Endothelial cell of umbilical vein (primary cell): ENCODE data around the gene SNX24. TPM values are rescaled to one million over a fixed set of nuclear protein-coding genes. Genes with fewer than 3 reads are reported as not detected.

ENCODE experiments used
- BruUV-seq: library from RNA; stranded (reverse); fragments of 400-500 nt; replicated peaks from 2 replicates; lab custom pipeline; 2021; lab: Mats Ljungman, UMichigan
- CTCF ChIA-PET: fragments of 300-600, 350-600 bp; sonication (Branson Sonifier 250); formaldehyde crosslinking; loops from one replicate; lab custom pipeline; 2021; ENCODE audit warnings: antibody characterized with exemption, inconsistent platforms; lab: Charles Lee
- POLR2A ChIA-PET: fragments of 300-600, 350-600 bp; sonication (Branson Sonifier 250); formaldehyde crosslinking; loops from one replicate; lab custom pipeline; 2021; ENCODE audit warnings: antibody characterized with exemption, inconsistent platforms; lab: Charles Lee
- DNase-seq: peaks from one replicate; pipeline ENCODE4 v3.0.0-alpha.2; 2011; ENCODE audit warnings: low read depth, low spot score
- FAIRE-seq: peaks from 2 replicates; lab custom pipeline; 2011; peaks lifted over from hg19 to GRCh38; lab: Jason Lieb, UNC
- H2AFZ ChIP-seq: 2 replicates; pipeline ENCODE4 v1.6.0; 2012; ENCODE audit warnings: low read depth, low read length, control low read depth, inconsistent platforms
- H3K27ac ChIP-seq: 2 replicates; pipeline ENCODE4 v1.5.1; 2011; ENCODE audit warnings: low read depth, mild to moderate bottlenecking, control low read depth, low read length, moderate library complexity; ENCODE audit not compliant: insufficient read depth
- H3K27me3 ChIP-seq, 2 experiments: 2 replicates each; pipeline versions ENCODE4 v1.6.0 to v1.6.1; 2011; ENCODE audit warnings: low read length in 2 of 2, mixed read lengths in 1 of 2; ENCODE audit not compliant: control insufficient read depth in 2 of 2, insufficient read depth in 2 of 2
- H3K36me3 ChIP-seq, 2 experiments: 2 replicates in 1 of 2; 3 replicates in 1 of 2; pipeline ENCODE4 v1.5.1; 2011; ENCODE audit warnings: low read length in 2 of 2, mild to moderate bottlenecking in 1 of 2, moderate library complexity in 1 of 2; ENCODE audit not compliant: control insufficient read depth in 2 of 2, insufficient read depth in 2 of 2; ENCODE audit errors: extremely low read depth in 1 of 2
- H3K4me1 ChIP-seq: 3 replicates; pipeline ENCODE4 v1.5.1; 2011; ENCODE audit warnings: mild to moderate bottlenecking, low read length; ENCODE audit not compliant: control insufficient read depth, insufficient read depth; ENCODE audit errors: extremely low read depth
- H3K4me2 ChIP-seq: 2 replicates; pipeline ENCODE4 v1.6.1; 2011; ENCODE audit warnings: low read length, control low read depth, mixed read lengths; ENCODE audit not compliant: insufficient read depth
- H3K4me3 ChIP-seq, 3 experiments: fragments of 200-600 bp in 1 of 3; sonication (generic), shearing (Covaris generic) in 1 of 3; replicated peaks in 1 of 3; 2 replicates each; pipeline ENCODE4 v1.5.1; 2011 to 2016; ENCODE audit warnings: control low read depth in 3 of 3, low read length in 3 of 3, mild to moderate bottlenecking in 2 of 3, inconsistent platforms in 1 of 3, low read depth in 1 of 3, moderate library complexity in 1 of 3; ENCODE audit not compliant: insufficient read depth in 1 of 3
- H3K79me2 ChIP-seq: 2 replicates; pipeline ENCODE4 v1.6.0; 2012; ENCODE audit warnings: low read length, inconsistent platforms; ENCODE audit not compliant: control insufficient read depth, insufficient read depth
- H3K9ac ChIP-seq: replicated peaks from 2 replicates; pipeline ENCODE3; 2011; ENCODE audit warnings: low read length, control low read depth; ENCODE audit not compliant: insufficient read depth; ENCODE audit errors: extremely low read depth
- H3K9me1 ChIP-seq: replicated peaks from 3 replicates; pipeline ENCODE4 v1.6.0; 2011; ENCODE audit warnings: mild to moderate bottlenecking, low read length; ENCODE audit not compliant: control insufficient read depth, insufficient read depth; ENCODE audit errors: extremely low read depth
- H3K9me3 ChIP-seq: replicated peaks from 2 replicates; pipeline ENCODE4 v1.5.1; 2012; ENCODE audit warnings: low read length, inconsistent platforms; ENCODE audit not compliant: control insufficient read depth, insufficient read depth
- H4K20me1 ChIP-seq: replicated peaks from 2 replicates; pipeline ENCODE3; 2011; ENCODE audit warnings: mild to moderate bottlenecking, low read length; ENCODE audit not compliant: control insufficient read depth, insufficient read depth; ENCODE audit errors: extremely low read depth
- CTCF ChIP-seq, 2 donors: IDR thresholded peaks; 1 replicate in 1 of 2; 2 replicates in 1 of 2; pipeline ENCODE4 v1.5.1; 2011; ENCODE audit warnings: low read length in 2 of 2, mild to moderate bottlenecking in 2 of 2, moderate library complexity in 2 of 2, control low read depth in 1 of 2, inconsistent platforms in 1 of 2, low read depth in 1 of 2; ENCODE audit not compliant: insufficient read depth in 1 of 2; ENCODE audit errors: extremely low read depth in 1 of 2
- EZH2 ChIP-seq: IDR thresholded peaks from 2 replicates; pipeline ENCODE4 v1.6.1; 2012; ENCODE audit warnings: borderline replicate concordance, low read depth, mild to moderate bottlenecking, moderate library complexity, low read length, inconsistent platforms; ENCODE audit not compliant: severe bottlenecking
- MAX ChIP-seq: IDR thresholded peaks from 2 replicates; pipeline ENCODE4 v1.6.1; 2011; ENCODE audit not compliant: insufficient read depth, insufficient read length
- MYC ChIP-seq: IDR thresholded peaks from one replicate; pipeline ENCODE4 v1.6.1; 2011; ENCODE audit warnings: mild to moderate bottlenecking, low read depth, low read length
- POLR2A ChIP-seq: IDR thresholded peaks from 2 replicates; pipeline ENCODE4 v1.6.1; 2012; ENCODE audit warnings: low read depth, mild to moderate bottlenecking, control low read depth, low read length
- POLR2AphosphoS5 ChIP-seq: IDR thresholded peaks from 2 replicates; pipeline ENCODE4 v1.6.1; 2012; ENCODE audit warnings: low read depth, mild to moderate bottlenecking, control low read depth, low read length, moderate library complexity; ENCODE audit not compliant: insufficient read depth
- dilution Hi-C: fragments of 300-500 bp; cut with MboI; formaldehyde crosslinking; loops from one replicate; pipeline ENCODE4 v1.15.0; 2019; ENCODE audit warnings: low sequenced_read_pairs; ENCODE audit not compliant: extremely low pct_ligation_motif_present
- intact Hi-C: fragments of 100-400 bp; cut with micrococcal nuclease; formaldehyde crosslinking; loops from one replicate; pipeline ENCODE4 v1.10.0; 2022
- polyA plus RNA-seq, 4 experiments: library from polyadenylated mRNA; depleted of rRNA in 3 of 4; stranded (reverse) in 3 of 4; unstranded in 1 of 4; fragments of >200 nt; gene quantifications; 2 replicates each; pipeline versions ENCODE4 v1.2.1 to v1.2.3, GENCODE V29; 2011 to 2012; ENCODE audit warnings: missing spikeins in 1 of 4
- total RNA-seq: library from RNA; stranded (reverse); gene quantifications from 2 replicates; pipeline ENCODE4 v1.2.3, GENCODE V29; 2021

Gene SNX24
- total and polyA plus RNA-seq, 2 donors (not counting 3 experiments of a cell fraction or from before 2014, with no cell fraction given), result 2.9 to 14.9 TPM

DNA sequence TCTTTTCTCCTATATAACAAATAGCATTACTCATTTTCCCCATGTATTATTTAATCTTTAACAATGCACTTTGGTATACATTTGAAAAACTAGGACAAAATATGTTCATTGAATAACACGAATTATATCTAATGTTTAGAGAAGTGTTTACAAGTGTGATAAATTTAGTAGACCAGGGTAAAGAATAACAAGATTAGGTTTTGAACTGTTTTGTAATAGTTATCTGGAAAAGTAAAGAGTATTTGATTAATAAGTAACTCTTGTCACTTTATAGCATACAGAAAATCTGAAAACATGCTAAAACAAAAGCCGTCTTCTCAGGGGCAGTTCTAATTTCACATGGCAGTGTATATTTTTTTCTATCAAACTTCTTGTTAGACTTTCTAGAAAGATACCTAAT lies 132.7 kb downstream of the SNX24 start:
- no peak overlapping the region for H3K27ac ChIP-seq

More for the DNA sequence above, 132.7 kb downstream of the SNX24 start:
- DNase-seq (no peak), FAIRE-seq (no peak)
- Histone ChIP-seq H3K9me1 (no peaks in the 10 kb centered on the region), H3K4me3 (no peak overlapping the region), H3K27me3 (no peaks in the 10 kb centered on the region), H3K9me3 (no peaks in the 10 kb centered on the region), H3K4me1 (peaks cover 11% of the 10 kb centered on the region), H3K9ac (no peak overlapping the region), H3K79me2 (no peaks in the 10 kb centered on the region), H3K36me3 (no peaks in the 10 kb centered on the region), H3K4me2 (no peak overlapping the region), H2AFZ (no peak overlapping the region), H4K20me1 (no peaks in the 10 kb centered on the region)
- TF ChIP-seq POLR2AphosphoS5 (no peak), MAX (no peak), EZH2 (no peak), CTCF (IDR thresholded peaks at IDR 0.05; ENCODE audit: extremely low read depth in 1 of 2, insufficient read depth in 1 of 2, low read depth in 1 of 2, low read length in 2 of 2) (no peak), MYC (no peak), POLR2A (no peak)
- ChIA-PET CTCF (no interaction called here), POLR2A (no interaction called here)
- no TSS peak for BruUV-seq
- intact Hi-C loops (no loop called here), dilution Hi-C loops (no loop called here)
